Keratinocyte (primary cell): ENCODE results near the gene C17orf75. TPM values are rescaled to one million over a fixed set of nuclear protein-coding genes. Genes with fewer than 3 reads are reported as not detected.

Experiments
- DNase-seq: peaks from one replicate; pipeline ENCODE4 v3.0.0-alpha.2; 2011; ENCODE audit warnings: low read depth, missing footprints, low spot score
- FAIRE-seq: peaks from 2 replicates; lab custom pipeline; 2011; peaks lifted over from hg19 to GRCh38; lab: Jason Lieb, UNC
- H2AFZ ChIP-seq: 2 replicates; pipeline ENCODE4 v1.6.0; 2012; ENCODE audit warnings: low read length, control low read depth, inconsistent platforms; ENCODE audit not compliant: control insufficient read depth
- H3K27ac ChIP-seq: 2 replicates; pipeline ENCODE4 v1.5.1; 2011; ENCODE audit warnings: low read length; ENCODE audit not compliant: control insufficient read depth, insufficient read depth
- H3K27me3 ChIP-seq: 3 replicates; pipeline ENCODE4 v1.6.0; 2011; ENCODE audit warnings: low read length; ENCODE audit not compliant: control insufficient read depth, insufficient read depth; ENCODE audit errors: extremely low read depth
- H3K36me3 ChIP-seq, 2 experiments: 2 replicates in 1 of 2; 3 replicates in 1 of 2; pipeline ENCODE4 v1.5.1; 2011; ENCODE audit warnings: low read length in 2 of 2, mild to moderate bottlenecking in 1 of 2; ENCODE audit not compliant: control insufficient read depth in 2 of 2, insufficient read depth in 2 of 2; ENCODE audit errors: extremely low read depth in 1 of 2
- H3K4me1 ChIP-seq: 3 replicates; pipeline ENCODE4 v1.5.1; 2011; ENCODE audit warnings: low read length; ENCODE audit not compliant: control insufficient read depth, insufficient read depth; ENCODE audit errors: extremely low read depth
- H3K4me2 ChIP-seq: 3 replicates; pipeline ENCODE4 v1.6.0; 2011; ENCODE audit warnings: low read depth, low read length; ENCODE audit not compliant: control insufficient read depth, insufficient read depth; ENCODE audit errors: extremely low read depth
- H3K4me3 ChIP-seq, 3 experiments: fragments of 200-600 bp in 1 of 3; sonication (generic) in 1 of 3; 2 replicates in 2 of 3; 3 replicates in 1 of 3; pipeline ENCODE4 v1.5.1; 2011 to 2016; ENCODE audit warnings: low read length in 3 of 3, mild to moderate bottlenecking in 3 of 3, control low read depth in 2 of 3, inconsistent platforms in 1 of 3, low read depth in 1 of 3, mixed read lengths in 1 of 3, mixed run types in 1 of 3, moderate library complexity in 1 of 3; ENCODE audit not compliant: control insufficient read depth in 2 of 3, insufficient read depth in 2 of 3; ENCODE audit errors: extremely low read depth in 1 of 3
- H3K79me2 ChIP-seq: 2 replicates; pipeline ENCODE4 v1.6.0; 2012; ENCODE audit warnings: low read length; ENCODE audit not compliant: control insufficient read depth, insufficient read depth
- H3K9ac ChIP-seq: 3 replicates; pipeline ENCODE4 v1.6.0; 2011; ENCODE audit warnings: low read length; ENCODE audit not compliant: control insufficient read depth, insufficient read depth; ENCODE audit errors: extremely low read depth
- H3K9me1 ChIP-seq: 3 replicates; pipeline ENCODE4 v1.6.0; 2011; ENCODE audit warnings: low read length; ENCODE audit not compliant: control insufficient read depth, insufficient read depth; ENCODE audit errors: extremely low read depth
- H3K9me3 ChIP-seq: 2 replicates; pipeline ENCODE4 v1.5.1; 2012; ENCODE audit warnings: low read depth, low read length; ENCODE audit not compliant: control insufficient read depth
- H4K20me1 ChIP-seq: 3 replicates; pipeline ENCODE4 v1.6.0; 2011; ENCODE audit warnings: low read length; ENCODE audit not compliant: control insufficient read depth, insufficient read depth; ENCODE audit errors: extremely low read depth
- CTCF ChIP-seq, 3 experiments: IDR thresholded peaks in 1 of 3; conservative IDR thresholded peaks in 1 of 3; optimal IDR thresholded peaks in 1 of 3; 2 replicates in 2 of 3; 3 replicates in 1 of 3; pipeline versions ENCODE3 to v1.5.1; 2011; ENCODE audit warnings: low read length in 3 of 3, mild to moderate bottlenecking in 3 of 3, moderate library complexity in 2 of 3, control low read depth in 1 of 3, inconsistent platforms in 1 of 3; ENCODE audit not compliant: insufficient read depth in 2 of 3; ENCODE audit errors: extremely low read depth in 1 of 3
- EZH2 ChIP-seq: IDR thresholded peaks from one replicate; pipeline ENCODE4 v1.6.1; 2012; ENCODE audit warnings: inconsistent platforms, mild to moderate bottlenecking, low read length, moderate library complexity
- dilution Hi-C: fragments of 300-500 bp; cut with MboI; formaldehyde crosslinking; loops from one replicate; pipeline ENCODE4 v1.7.0; 2020; ENCODE audit warnings: low sequenced_read_pairs; ENCODE audit not compliant: extremely low pct_ligation_motif_present
- polyA plus RNA-seq, 5 experiments: library from polyadenylated mRNA; depleted of rRNA in 3 of 5; stranded (reverse) in 3 of 5; stranded (forward) in 1 of 5; unstranded in 1 of 5; fragments of >200 nt; gene quantifications; 1 replicate in 1 of 5; 2 replicates in 3 of 5; 3 replicates in 1 of 5; pipeline versions ENCODE4 v1.2.1 to v1.2.3, GENCODE V29; 2011 to 2012; ENCODE audit warnings: missing spikeins in 2 of 5, low read depth in 1 of 5, low replicate concordance in 1 of 5

The C17orf75 gene
- polyA plus RNA-seq, 1 donor (not counting 4 experiments of a cell fraction or from before 2014, with no cell fraction given): 18.7 TPM

DNA sequence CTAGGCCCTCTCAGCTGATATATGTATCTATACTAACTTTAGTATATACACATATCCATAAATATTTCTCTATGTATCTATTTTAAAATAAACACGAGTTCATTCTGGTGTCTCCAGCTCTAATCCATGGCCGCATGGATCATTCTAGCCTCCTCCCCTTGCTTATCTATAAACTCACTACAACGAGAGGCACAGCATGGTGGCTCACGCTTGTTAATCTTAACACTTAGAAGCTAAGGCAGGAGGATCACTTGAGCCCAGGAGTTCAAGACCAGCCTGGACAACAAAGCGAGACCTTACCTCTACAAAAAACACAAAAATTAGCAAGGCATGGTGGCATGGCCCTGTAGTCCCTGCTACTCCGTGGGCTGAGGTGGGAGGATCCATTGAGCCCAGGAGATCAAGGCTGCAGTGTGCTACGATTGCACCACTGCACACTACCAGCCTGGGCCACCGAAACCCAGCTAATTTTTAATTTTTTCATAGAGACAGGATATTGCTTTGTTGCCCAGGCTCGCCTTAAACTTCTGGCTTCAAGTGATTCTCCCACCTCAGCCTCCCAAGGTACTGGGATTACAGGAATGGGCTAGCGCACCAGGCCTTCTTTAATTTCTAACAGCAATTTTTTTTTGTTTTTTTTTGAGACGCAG, 4.1 kb upstream of the C17orf75 start:
- H3K9me1 ChIP-seq: no peaks in the 10 kb centered on the region
- no peak overlapping the region for H3K4me2 ChIP-seq
- no peak overlapping the region for H3K9ac ChIP-seq
- H3K4me3 ChIP-seq: no peak overlapping the region
- no peak overlapping the region for H2AFZ ChIP-seq
- H3K36me3 ChIP-seq: no peaks in the 10 kb centered on the region
- no peak overlapping the region for H3K27ac ChIP-seq
- no peaks in the 10 kb centered on the region for H3K27me3 ChIP-seq
- DNase-seq (no peak), FAIRE-seq (no peak)
- TF ChIP-seq EZH2 (no peak), CTCF (optimal IDR thresholded peaks at IDR 0.05 in 1 of 3, IDR thresholded peaks at IDR 0.05 in 1 of 3, conservative IDR thresholded peaks at IDR 0.05 in 1 of 3; ENCODE audit: extremely low read depth in 1 of 3, insufficient read depth in 2 of 3, low read length in 3 of 3) (no peak)
- H3K4me1 ChIP-seq: peaks cover 10% of the 10 kb centered on the region
- dilution Hi-C loops: no loop called here
- peaks cover 1% of the 10 kb centered on the region for H4K20me1 ChIP-seq
- H3K9me3 ChIP-seq: no peaks in the 10 kb centered on the region
- peaks cover 22% of the 10 kb centered on the region for H3K79me2 ChIP-seq

DNA sequence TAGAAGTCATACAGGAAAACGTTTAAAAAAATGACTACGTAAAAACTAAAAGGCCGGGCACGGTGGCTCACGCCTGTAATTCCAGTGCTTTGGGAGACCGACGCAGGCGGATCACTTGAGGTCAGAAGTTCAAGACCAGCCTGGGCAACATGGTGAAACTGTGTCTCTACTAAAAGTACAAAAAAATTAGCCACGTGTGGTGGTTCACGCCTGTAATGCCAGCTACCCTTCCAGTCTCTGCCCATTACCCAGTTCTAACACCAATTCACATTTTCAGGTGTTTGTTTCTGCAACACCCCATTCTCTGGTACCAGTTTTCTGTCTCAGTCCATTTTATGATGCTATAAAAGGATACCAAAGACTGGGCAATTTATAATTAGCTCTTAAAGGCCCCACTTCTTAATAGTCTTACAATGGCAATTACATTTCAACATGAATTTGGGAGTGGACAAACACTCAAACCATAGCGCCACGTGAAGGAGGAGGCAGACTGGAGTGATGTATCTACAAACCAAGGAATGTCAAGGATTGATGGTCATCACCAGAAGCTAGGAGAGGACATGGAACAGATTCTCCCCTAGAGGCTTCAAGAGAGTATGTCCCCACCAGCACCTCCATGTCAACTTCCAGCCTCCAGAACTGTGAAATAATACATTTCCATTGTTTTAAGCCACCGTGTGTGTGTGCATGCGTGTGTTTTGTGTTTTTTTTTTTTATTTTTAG, 791 bp upstream of the C17orf75 start:
- Histone ChIP-seq H3K9ac (peak overlapping the region; percentile 93), H3K4me3 (peak overlapping the region in 1 of 3 experiments; percentile 92), H3K4me1 (peaks cover 13% of the 10 kb centered on the region), H4K20me1 (no peaks in the 10 kb centered on the region), H3K9me1 (no peaks in the 10 kb centered on the region), H3K9me3 (no peaks in the 10 kb centered on the region), H3K4me2 (peak overlapping the region; percentile 68), H3K27me3 (no peaks in the 10 kb centered on the region), H3K79me2 (peaks cover 6% of the 10 kb centered on the region), H2AFZ (peak overlapping the region; percentile 97), H3K36me3 (peaks cover 3 to 4% of the 10 kb centered on the region in 2 experiments), H3K27ac (peak overlapping the region; percentile 80)
- DNase-seq: no peak
- no peak for FAIRE-seq
- no peak for TF ChIP-seq EZH2
- no peak for TF ChIP-seq CTCF (optimal IDR thresholded peaks at IDR 0.05 in 1 of 3, IDR thresholded peaks at IDR 0.05 in 1 of 3, conservative IDR thresholded peaks at IDR 0.05 in 1 of 3; ENCODE audit: extremely low read depth in 1 of 3, insufficient read depth in 2 of 3, low read length in 3 of 3)
- dilution Hi-C loops: no loop called here
